Activated B cell treated with CpG ODN at 0.5 μM for 24 hours (primary cell): ENCODE results near the gene RFC3. TPM values are rescaled to one million over a fixed set of nuclear protein-coding genes. Genes with fewer than 3 reads are reported as not detected.

Source experiments
- ATAC-seq: fragments of 200-7000 bp; cut with Tn5 transposase; one replicate; pipeline ENCODE4 v1.10.0; 2021; ENCODE audit warnings: low read depth, mild to moderate bottlenecking, moderate library complexity
- CTCF ChIA-PET: fragments of 350-600 bp; sonication (Branson Sonifier 250); formaldehyde crosslinking; loops from one replicate; lab custom pipeline; 2021; ENCODE audit warnings: antibody characterized with exemption; lab: Charles Lee
- POLR2A ChIA-PET: fragments of 350-600 bp; sonication (Branson Sonifier 250); formaldehyde crosslinking; loops from one replicate; lab custom pipeline; 2021; ENCODE audit warnings: antibody characterized with exemption; lab: Charles Lee
- DNase-seq: peaks from one replicate; pipeline ENCODE4 v3.0.0; 2022
- H3K27ac Mint-ChIP-seq: one replicate; pipeline ENCODE4 v1.8.0; 2020; ENCODE audit warnings: mixed read lengths
- H3K27me3 Mint-ChIP-seq: one replicate; pipeline ENCODE4 v1.8.0; 2021; ENCODE audit warnings: mixed read lengths
- H3K36me3 Mint-ChIP-seq: one replicate; pipeline ENCODE4 v1.8.0; 2021; ENCODE audit warnings: low read depth, mixed read lengths
- H3K4me1 Mint-ChIP-seq: one replicate; pipeline ENCODE4 v1.8.0; 2021; ENCODE audit warnings: mixed read lengths
- H3K4me3 Mint-ChIP-seq: one replicate; pipeline ENCODE4 v1.8.0; 2020; ENCODE audit warnings: mild to moderate bottlenecking, mixed read lengths
- H3K9me3 Mint-ChIP-seq: one replicate; pipeline ENCODE4 v1.8.0; 2020; ENCODE audit warnings: mixed read lengths
- intact Hi-C: fragments of 100-400 bp; cut with micrococcal nuclease; formaldehyde crosslinking; loops from one replicate; pipeline ENCODE4 v1.15.1; 2024
- total RNA-seq: library from RNA; stranded (reverse); gene quantifications from 2 replicates; pipeline ENCODE4 v1.2.3, GENCODE V29; 2022
- TF ChIP-seq, protein P1 (sequence below): fragments of 200-600 bp; IDR thresholded peaks from one replicate; pipeline ENCODE4 v1.8.0; 2022; ENCODE audit warnings: antibody characterized with exemption, mild to moderate bottlenecking

RFC3 gene
- total RNA-seq, 1 donor from 2014 or later = 13.5 TPM

DNA sequence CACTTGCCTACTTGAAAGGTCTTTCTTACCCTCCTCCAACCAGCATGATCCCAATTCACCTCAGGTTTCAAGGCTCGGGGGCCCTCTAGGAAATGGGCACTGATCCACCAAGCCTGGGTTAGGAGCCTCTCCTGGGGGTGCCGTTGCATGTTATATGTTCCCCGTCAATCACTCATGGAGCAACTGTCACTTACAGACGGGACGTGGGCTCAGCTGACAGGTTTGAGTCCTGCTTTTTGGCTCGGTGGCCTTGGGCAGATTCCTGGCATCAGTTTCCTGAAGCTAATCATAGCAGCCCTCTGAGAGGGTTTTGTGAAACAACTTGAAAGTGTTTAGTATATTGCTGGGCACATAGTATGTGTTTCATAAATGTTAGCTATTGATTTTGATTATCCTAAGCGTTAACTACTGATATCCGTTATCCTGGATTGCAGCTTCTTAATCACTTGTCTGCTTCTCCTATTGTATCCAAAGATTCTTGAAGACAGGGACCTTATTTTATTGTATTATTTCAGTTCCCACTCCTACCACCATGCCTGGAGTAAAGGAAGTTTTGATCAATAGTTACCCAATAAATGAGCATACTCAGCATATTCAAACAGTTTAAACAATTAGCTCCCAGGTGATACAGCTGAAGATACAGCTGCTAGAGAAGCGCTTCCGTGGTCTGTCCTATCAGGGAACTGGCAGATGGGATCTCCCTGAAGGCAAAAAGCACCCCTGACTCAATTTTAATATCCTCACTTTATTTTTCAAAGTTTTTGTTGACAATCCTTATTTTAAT lies 57.9 kb downstream of the RFC3 start:
- Mint-ChIP-seq H3K4me3 (no peak overlapping the region), H3K27me3 (no peaks in the 10 kb centered on the region), H3K27ac (no peak overlapping the region), H3K4me1 (no peaks in the 10 kb centered on the region), H3K36me3 (no peaks in the 10 kb centered on the region), H3K9me3 (no peaks in the 10 kb centered on the region)
- TF ChIP-seq, protein P1, sequence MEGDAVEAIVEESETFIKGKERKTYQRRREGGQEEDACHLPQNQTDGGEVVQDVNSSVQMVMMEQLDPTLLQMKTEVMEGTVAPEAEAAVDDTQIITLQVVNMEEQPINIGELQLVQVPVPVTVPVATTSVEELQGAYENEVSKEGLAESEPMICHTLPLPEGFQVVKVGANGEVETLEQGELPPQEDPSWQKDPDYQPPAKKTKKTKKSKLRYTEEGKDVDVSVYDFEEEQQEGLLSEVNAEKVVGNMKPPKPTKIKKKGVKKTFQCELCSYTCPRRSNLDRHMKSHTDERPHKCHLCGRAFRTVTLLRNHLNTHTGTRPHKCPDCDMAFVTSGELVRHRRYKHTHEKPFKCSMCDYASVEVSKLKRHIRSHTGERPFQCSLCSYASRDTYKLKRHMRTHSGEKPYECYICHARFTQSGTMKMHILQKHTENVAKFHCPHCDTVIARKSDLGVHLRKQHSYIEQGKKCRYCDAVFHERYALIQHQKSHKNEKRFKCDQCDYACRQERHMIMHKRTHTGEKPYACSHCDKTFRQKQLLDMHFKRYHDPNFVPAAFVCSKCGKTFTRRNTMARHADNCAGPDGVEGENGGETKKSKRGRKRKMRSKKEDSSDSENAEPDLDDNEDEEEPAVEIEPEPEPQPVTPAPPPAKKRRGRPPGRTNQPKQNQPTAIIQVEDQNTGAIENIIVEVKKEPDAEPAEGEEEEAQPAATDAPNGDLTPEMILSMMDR = no peak
- ATAC-seq (no peak), DNase-seq (no peak)
- intact Hi-C loops = no loop called here
- ChIA-PET POLR2A (no interaction called here), CTCF (no interaction called here)

DNA sequence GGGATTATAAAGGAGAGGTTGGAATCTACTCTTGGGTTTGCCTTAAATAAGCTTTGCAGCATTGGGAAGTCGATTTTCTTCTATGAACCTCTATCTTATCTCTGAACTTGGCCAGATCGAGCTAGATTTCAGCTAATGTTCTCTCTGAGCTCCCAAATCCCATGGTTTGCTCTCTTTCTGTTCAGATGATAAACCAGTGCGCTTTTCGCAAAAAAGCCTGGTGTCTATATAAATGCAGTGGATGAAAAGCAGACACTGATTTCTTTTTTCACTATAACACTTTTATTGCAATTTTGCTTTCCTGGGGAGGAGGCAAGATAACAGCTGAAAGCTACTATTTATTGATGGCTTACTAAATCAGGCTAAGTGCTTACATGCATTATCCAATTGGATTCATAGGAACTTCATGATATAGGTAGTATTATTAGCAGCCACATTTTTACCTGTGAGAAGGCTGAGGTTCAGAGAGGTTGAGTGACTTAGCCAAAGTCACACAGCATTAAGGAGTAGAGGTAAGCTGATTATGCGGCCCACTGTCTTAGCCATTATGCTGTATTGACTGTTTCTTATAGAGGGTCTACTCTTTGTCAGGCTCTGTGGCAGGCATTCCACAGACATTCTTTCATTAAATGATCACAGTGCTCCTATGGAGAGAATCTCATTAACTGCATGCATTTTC lies 58.9 kb downstream of the RFC3 start:
- intact Hi-C loops = no loop called here
- TF ChIP-seq, protein P1 = no peak
- CTCF ChIA-PET = no interaction called here

DNA sequence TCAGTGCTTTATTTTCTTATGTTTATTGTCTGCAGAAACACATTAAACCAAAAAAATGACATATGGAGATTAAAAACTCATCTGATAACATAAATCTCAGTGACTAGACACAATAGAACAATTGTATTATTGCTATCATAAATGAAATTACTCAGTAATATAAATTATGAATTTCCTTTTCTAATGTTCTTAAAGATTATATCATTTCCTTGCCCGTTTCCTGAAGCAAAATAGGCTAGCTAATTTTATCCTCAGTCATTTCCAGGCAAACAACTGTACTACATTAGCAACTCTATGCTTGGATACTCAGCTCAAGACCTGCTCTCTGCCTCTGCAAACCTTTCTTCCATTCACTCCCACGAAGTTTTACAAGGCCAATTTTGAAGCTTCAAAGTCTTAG lies 61.2 kb downstream of the RFC3 start:
- no peaks in the 10 kb centered on the region for H3K36me3 Mint-ChIP-seq
- no peaks in the 10 kb centered on the region for H3K27me3 Mint-ChIP-seq
- H3K9me3 Mint-ChIP-seq = no peaks in the 10 kb centered on the region
- ATAC-seq (no peak), DNase-seq (no peak)
- ChIA-PET CTCF (interaction anchor here (0.6 kb wide), 1 partner anchor 21 kb away, joined by 3 read pairs; no protein-coding TSS in a partner anchor), POLR2A (no interaction called here)
- TF ChIP-seq, protein P1 = no peak
- H3K27ac Mint-ChIP-seq = no peak overlapping the region
- no peak overlapping the region for H3K4me3 Mint-ChIP-seq
- no peaks in the 10 kb centered on the region for H3K4me1 Mint-ChIP-seq
- intact Hi-C loops = no loop called here

More for the DNA sequence above, 58.9 kb downstream of the RFC3 start:
- no peak for ATAC-seq
- Mint-ChIP-seq H3K9me3 (no peaks in the 10 kb centered on the region), H3K4me1 (no peaks in the 10 kb centered on the region), H3K27me3 (no peaks in the 10 kb centered on the region), H3K4me3 (no peak overlapping the region), H3K36me3 (no peaks in the 10 kb centered on the region), H3K27ac (no peak overlapping the region)
- no peak for DNase-seq
- POLR2A ChIA-PET = no interaction called here

DNA sequence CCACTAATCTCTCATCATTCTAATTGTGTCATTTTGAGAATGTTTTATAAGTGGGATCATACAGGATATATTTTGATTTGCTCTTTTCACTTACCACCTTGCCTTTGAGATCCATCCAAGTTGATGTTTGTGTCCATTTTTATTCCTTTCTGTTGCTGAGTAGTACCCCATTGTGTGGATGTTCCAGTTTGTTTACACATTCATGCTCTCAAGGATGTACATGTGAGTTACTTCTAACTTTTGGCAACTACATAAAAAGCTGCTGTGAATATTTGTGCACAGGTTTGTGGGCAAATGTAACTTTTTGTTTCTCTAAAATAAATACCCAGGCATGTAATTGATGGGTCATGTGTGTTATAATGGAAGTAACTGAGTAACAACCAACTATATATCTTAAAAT lies 64.9 kb downstream of the RFC3 start:
- CTCF ChIA-PET = no interaction called here
- ATAC-seq (no peak), DNase-seq (no peak)
- intact Hi-C loops = no loop called here
- TF ChIP-seq, protein P1 = no peak
- no peaks in the 10 kb centered on the region for H3K4me1 Mint-ChIP-seq
- H3K4me3 Mint-ChIP-seq = no peak overlapping the region
- no peak overlapping the region for H3K27ac Mint-ChIP-seq
- H3K36me3 Mint-ChIP-seq = no peaks in the 10 kb centered on the region
- no peaks in the 10 kb centered on the region for H3K27me3 Mint-ChIP-seq
- H3K9me3 Mint-ChIP-seq = no peaks in the 10 kb centered on the region
- POLR2A ChIA-PET = no interaction called here

DNA sequence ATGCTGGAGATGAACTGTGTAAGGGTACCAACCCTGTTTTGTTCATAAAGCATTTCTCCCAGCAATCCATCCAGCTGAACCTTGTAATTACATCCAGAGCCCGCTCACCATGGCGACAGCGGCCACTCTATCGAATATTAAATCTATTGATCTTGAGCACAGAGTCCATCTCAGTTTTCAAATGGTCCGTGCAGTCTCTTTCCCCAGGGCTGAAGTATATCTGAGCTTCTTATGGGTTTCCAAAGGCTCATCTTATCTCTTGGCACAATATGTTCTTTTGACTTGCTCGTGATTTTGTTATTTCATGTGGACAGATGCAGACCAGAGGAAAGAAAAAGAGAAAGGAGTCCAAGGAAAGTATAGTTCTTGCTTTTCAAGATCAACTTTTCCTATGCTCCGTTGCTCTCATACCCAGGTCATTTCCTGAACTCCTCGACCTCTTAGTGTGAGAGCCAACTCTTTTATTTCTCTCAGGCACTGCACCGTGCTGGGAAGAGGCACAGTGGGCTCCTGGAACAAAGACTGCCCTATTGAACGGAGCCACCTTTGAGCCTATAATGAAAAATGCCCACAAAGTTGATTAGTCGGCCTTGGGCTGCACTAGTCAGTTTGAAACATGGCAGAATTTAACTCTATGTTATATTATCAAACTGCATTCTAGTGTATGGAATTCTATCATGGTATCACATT lies 66.7 kb downstream of the RFC3 start:
- no peak for DNase-seq
- H3K27me3 Mint-ChIP-seq = no peaks in the 10 kb centered on the region
- ChIA-PET CTCF (no interaction called here), POLR2A (no interaction called here)
- no peak overlapping the region for H3K4me3 Mint-ChIP-seq
- no peaks in the 10 kb centered on the region for H3K4me1 Mint-ChIP-seq
- no peak for ATAC-seq
- intact Hi-C loops = no loop called here
- H3K36me3 Mint-ChIP-seq = no peaks in the 10 kb centered on the region
- TF ChIP-seq, protein P1 = no peak
- H3K27ac Mint-ChIP-seq = no peak overlapping the region
- H3K9me3 Mint-ChIP-seq = no peaks in the 10 kb centered on the region
